ENCODE data around the gene TYRP1.

The TYRP1 gene, protein sequence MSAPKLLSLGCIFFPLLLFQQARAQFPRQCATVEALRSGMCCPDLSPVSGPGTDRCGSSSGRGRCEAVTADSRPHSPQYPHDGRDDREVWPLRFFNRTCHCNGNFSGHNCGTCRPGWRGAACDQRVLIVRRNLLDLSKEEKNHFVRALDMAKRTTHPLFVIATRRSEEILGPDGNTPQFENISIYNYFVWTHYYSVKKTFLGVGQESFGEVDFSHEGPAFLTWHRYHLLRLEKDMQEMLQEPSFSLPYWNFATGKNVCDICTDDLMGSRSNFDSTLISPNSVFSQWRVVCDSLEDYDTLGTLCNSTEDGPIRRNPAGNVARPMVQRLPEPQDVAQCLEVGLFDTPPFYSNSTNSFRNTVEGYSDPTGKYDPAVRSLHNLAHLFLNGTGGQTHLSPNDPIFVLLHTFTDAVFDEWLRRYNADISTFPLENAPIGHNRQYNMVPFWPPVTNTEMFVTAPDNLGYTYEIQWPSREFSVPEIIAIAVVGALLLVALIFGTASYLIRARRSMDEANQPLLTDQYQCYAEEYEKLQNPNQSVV

DNA sequence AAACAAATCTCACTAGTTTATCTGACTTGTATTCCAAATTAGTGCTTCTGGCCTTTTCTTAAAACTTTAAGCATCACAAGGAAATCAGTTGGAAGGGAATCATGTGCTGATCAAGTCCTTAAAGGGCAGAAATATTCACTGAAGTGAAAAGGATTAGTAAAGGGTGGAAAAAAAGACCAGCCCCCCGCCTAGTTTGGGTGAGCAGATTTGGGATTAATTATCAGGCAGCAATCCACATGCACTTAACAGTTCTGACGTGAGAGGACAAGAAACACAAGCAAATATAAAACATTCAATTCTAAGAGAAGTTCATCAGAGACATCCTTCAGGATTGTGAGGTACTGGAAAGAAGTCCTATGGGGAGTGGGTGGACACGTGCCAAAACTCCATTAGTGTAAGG lies at the start of gene TYRP1:
Gene TYRP1 (plus strand): TSS at position 245 of the 400 bp plus-strand sequence. CDS start 612 bp downstream, outside the sequence.
- TF ChIP-seq, protein P1, sequence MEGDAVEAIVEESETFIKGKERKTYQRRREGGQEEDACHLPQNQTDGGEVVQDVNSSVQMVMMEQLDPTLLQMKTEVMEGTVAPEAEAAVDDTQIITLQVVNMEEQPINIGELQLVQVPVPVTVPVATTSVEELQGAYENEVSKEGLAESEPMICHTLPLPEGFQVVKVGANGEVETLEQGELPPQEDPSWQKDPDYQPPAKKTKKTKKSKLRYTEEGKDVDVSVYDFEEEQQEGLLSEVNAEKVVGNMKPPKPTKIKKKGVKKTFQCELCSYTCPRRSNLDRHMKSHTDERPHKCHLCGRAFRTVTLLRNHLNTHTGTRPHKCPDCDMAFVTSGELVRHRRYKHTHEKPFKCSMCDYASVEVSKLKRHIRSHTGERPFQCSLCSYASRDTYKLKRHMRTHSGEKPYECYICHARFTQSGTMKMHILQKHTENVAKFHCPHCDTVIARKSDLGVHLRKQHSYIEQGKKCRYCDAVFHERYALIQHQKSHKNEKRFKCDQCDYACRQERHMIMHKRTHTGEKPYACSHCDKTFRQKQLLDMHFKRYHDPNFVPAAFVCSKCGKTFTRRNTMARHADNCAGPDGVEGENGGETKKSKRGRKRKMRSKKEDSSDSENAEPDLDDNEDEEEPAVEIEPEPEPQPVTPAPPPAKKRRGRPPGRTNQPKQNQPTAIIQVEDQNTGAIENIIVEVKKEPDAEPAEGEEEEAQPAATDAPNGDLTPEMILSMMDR (IDR thresholded peaks at IDR 0.05): no peak
- Histone ChIP-seq H3K4me3 (no peak within 1 kb of the TSS), H3K27ac (no peak within 1 kb of the TSS)
- DNase-seq (ENCODE audit: low spot score): no peak

DNA sequence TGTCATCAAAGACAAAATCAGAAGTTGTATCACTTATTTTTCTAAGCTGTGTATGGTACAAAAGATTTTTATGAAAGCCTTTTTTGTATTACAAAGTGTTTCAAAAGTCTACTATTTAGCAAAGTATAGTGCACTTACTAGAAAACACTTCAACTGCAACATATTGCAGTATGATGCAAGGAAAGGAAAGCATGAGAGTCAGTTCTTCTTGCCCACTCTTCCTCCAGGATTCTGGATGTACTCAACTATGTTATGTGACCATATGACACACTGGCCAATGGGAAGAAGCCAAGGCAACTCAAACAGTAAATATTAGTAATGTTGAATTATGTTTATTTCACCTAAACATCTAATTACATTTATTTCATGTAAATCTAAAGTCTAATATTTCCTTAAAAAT lies 49.5 kb upstream of the TYRP1 start:
- Histone ChIP-seq H3K4me3 (no peak overlapping the region), H3K27ac (no peak overlapping the region)
- TF ChIP-seq, protein P1 (IDR thresholded peaks at IDR 0.05): no peak
- no peak for DNase-seq (ENCODE audit: low spot score)

DNA sequence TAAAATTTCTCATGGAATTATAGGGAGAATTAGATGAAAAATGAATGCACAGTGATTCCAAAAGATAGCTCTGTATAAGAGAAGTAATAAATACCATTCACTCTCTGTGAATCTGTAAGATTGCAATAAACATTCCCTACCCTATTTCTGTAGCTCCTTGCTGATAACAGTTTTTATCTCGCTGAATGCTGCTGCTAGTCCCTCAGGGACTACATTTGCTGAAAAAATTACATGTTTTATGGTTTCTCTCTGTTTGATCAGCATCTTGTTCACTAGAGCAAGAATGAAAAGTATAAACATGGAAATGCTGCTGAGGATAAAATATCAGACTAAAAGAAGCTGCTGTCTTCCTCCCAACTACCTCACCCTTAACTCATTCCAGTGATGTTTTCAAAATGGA lies 44.3 kb upstream of the TYRP1 start:
- no peak overlapping the region for H3K4me3 ChIP-seq
- TF ChIP-seq, protein P1 (IDR thresholded peaks at IDR 0.05): no peak
- DNase-seq (ENCODE audit: low spot score): no peak
- no peak overlapping the region for H3K27ac ChIP-seq

DNA sequence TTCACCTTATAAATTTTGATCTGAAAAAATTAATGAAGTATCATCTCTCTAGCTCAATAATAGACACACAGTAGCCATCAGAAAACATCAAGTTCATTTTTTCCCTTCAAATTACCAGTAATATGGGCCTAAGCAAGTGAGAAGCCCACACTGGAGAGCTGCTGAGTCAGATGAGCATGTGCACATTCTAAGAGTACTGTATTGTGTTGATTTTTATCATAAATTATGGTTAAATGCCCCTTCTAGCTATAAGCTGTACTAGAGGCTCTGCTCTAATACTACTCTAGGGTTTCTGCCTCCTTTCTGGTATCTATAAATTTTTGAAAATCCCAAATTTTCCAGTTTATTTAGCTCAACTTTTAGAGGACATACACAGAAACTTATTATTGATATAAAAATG lies 42.1 kb upstream of the TYRP1 start:
- no peak for DNase-seq (ENCODE audit: low spot score)
- Histone ChIP-seq H3K27ac (no peak overlapping the region), H3K4me3 (no peak overlapping the region)
- TF ChIP-seq, protein P1 (IDR thresholded peaks at IDR 0.05): no peak

DNA sequence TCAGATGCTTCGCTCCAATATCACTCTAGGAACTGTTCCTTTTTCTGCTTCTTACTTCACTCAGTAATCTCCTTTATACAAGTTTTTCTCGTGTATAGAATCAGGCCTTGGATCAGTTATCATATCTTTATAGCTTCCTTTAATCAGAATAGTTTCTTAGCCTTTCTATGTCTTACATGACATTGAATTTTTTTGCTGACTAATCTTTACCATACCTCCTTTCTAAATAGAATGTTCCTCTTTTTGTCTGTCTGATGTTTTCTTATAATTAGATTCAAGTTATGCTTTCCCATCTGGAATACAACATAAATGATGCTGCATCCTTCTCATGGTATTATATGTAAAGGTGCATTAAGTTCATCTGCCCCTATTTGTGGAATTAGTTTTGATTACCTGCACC lies 40.2 kb upstream of the TYRP1 start:
- Histone ChIP-seq H3K27ac (no peak overlapping the region), H3K4me3 (no peak overlapping the region)
- TF ChIP-seq, protein P1 (IDR thresholded peaks at IDR 0.05): no peak
- no peak for DNase-seq (ENCODE audit: low spot score)

DNA sequence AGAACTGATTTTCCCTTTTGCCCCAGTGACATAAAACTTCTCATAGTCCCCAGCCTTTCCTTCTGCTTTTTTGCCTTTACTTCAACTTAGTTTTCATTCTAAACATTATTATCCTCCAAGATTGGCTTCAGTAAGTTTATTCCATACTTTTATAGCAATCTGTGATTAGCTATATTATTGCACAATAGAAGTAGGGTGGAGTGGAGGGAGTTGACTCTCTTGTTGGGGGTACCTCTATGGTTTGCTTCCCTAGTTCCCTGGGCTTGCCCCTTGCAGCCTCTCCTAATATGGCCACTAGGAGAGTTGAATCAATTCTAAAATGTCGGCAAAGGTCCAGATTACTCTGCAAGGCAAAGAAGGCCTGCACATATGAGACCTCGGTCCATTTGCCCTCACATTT lies 36.4 kb upstream of the TYRP1 start:
- Histone ChIP-seq H3K4me3 (no peak overlapping the region), H3K27ac (no peak overlapping the region)
- TF ChIP-seq, protein P1 (IDR thresholded peaks at IDR 0.05): no peak
- DNase-seq (ENCODE audit: low spot score): no peak

DNA sequence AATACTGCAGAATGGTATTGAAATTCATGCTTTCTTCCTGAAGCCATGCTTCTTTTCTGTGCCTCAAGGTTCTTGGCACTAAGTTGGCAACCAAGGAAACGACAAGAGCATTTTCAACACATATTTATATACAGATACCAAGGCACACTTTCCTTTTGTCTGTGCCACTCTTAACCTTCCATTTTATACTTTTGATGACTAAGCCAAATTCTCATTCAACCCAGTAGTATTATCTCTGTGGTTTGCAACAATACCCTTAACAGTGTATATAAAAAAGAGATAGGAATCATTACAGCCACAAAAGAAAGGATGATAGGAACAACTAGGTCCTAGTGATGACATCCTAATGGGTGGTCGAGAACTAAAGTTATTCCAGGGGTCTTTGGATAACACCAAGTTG lies 36.0 kb upstream of the TYRP1 start:
- Histone ChIP-seq H3K4me3 (no peak overlapping the region), H3K27ac (no peak overlapping the region)
- no peak for DNase-seq (ENCODE audit: low spot score)
- TF ChIP-seq, protein P1 (IDR thresholded peaks at IDR 0.05): no peak
